GM21786 (cell line): ENCODE measurements around the gene SMYD5.
"Not testable (repeated sequence)": the region's sequence is repeated elsewhere in the genome, so short reads cannot be mapped to it uniquely, and the experiment has no call there.

Source experiments
- ATAC-seq: cut with Tn5 transposase; IDR thresholded peaks from one replicate; pipeline ENCODE4 v1.9.1; 2021; ENCODE audit not compliant: unreplicated experiment

Gene SMYD5

GRCh38 chr2:73214120-73215035 is at the start of gene SMYD5:
Gene SMYD5, plus strand, starts transcription at chr2:73214245. Its CDS starts 22 bp downstream, at chr2:73214267.
- ATAC-seq: peak; percentile 92

GRCh38 chr2:73165978-73166377 is 48.1 kb upstream of the SMYD5 start:
- ATAC-seq: not testable (repeated sequence)

- ATAC-seq: not testable (repeated sequence)
Measured at GRCh38 chr2:73166813-73167212, 47.2 kb upstream of the SMYD5 start.

- not testable (repeated sequence) for ATAC-seq
Measured at GRCh38 chr2:73168348-73168747, 45.7 kb upstream of the SMYD5 start.

GRCh38 chr2:73170341-73170740 is 43.7 kb upstream of the SMYD5 start:
- ATAC-seq: not testable (repeated sequence)

- ATAC-seq: no peak
Measured at GRCh38 chr2:73172963-73173362, 41.1 kb upstream of the SMYD5 start.

- ATAC-seq: no peak
Measured at GRCh38 chr2:73173781-73174180, 40.3 kb upstream of the SMYD5 start.

GRCh38 chr2:73174244-73174643 is 39.8 kb upstream of the SMYD5 start:
- no peak for ATAC-seq

GRCh38 chr2:73174941-73175662 is 38.9 kb upstream of the SMYD5 start:
- ATAC-seq: no peak

GRCh38 chr2:73175663-73176204 is 38.3 kb upstream of the SMYD5 start:
- ATAC-seq: no peak

GRCh38 chr2:73176205-73176880 is 37.7 kb upstream of the SMYD5 start:
- no peak for ATAC-seq

GRCh38 chr2:73176881-73177644 is 37.0 kb upstream of the SMYD5 start:
- peak; percentile 82 for ATAC-seq

GRCh38 chr2:73177645-73178255 is 36.3 kb upstream of the SMYD5 start:
- ATAC-seq: no peak

GRCh38 chr2:73185965-73186364 is 28.1 kb upstream of the SMYD5 start:
- no peak for ATAC-seq

GRCh38 chr2:73187549-73187948 is 26.5 kb upstream of the SMYD5 start:
- ATAC-seq: no peak

GRCh38 chr2:73197579-73197978 is 16.5 kb upstream of the SMYD5 start:
- no peak for ATAC-seq

- ATAC-seq: not testable (repeated sequence)
Measured at GRCh38 chr2:73200281-73200680, 13.8 kb upstream of the SMYD5 start.

- no peak for ATAC-seq
Measured at GRCh38 chr2:73202156-73203054, 11.6 kb upstream of the SMYD5 start, which contains the start of gene NOTO. Gene NOTO, plus strand, starts transcription at chr2:73202574. Its CDS starts 93 bp downstream, at chr2:73202667.
